C4-2B (cell line): ENCODE data around the gene COL28A1.
"Not testable (repeated sequence)": the region's sequence is repeated elsewhere in the genome, so short reads cannot be mapped to it uniquely, and the experiment has no call there.

ENCODE experiments used
- H3K27ac ChIP-seq: fragments of 450-650 bp; 2 replicates; pipeline ENCODE4 v1.5.1; 2017
- CTCF ChIP-seq: fragments of 450-650 bp; conservative IDR thresholded peaks from 2 replicates; pipeline ENCODE4 v1.5.1; 2017; ENCODE audit warnings: mild to moderate bottlenecking
- ZFX ChIP-seq: fragments of 450-650 bp; IDR thresholded peaks from 2 replicates; pipeline ENCODE4 v1.6.1; 2017

Gene COL28A1

DNA sequence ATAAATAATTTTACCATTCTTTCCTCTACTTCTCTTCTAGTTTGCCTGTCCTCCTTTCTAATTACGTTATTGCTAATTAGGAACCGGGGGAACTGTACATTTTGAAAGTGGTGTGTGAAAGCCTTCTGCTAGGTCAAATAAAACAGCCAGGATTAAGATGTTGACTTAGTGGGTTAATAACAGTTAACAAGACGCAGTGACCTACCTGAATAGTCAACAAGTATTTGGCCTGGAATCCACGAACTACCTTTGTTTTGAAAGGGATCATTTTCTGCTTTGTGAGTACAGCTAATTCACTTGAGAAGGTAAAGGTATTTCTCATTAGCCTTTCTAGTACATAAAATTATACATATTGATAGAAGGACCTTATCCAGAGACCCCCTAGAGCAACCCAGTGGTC lies 139.9 kb downstream of the COL28A1 start:
- H3K27ac ChIP-seq = no peak overlapping the region
- TF ChIP-seq ZFX = no peak
- no peak for TF ChIP-seq CTCF

DNA sequence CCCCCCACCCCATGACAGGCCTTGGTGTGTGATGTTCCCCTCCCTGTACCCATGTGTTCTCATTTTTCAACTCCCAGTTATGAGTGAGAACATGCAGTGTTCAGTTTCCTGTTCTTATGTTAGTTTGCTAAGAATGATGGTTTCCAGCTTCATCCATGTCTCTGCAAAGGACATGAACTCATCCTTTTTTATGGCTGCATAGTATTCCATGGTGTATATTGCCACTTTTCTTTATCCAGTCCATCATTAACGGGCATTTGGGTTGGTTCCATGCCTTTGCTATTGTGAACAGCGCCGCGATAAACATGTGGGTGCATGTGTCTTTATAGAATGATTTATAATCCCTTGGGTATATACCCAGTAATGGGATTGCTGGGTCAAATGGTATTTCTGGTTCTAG lies 147.5 kb downstream of the COL28A1 start:
- not testable (repeated sequence) for H3K27ac ChIP-seq

- TF ChIP-seq CTCF (no peak), ZFX (no peak)
- H3K27ac ChIP-seq = no peak overlapping the region
Measured at GRCh38 chr7:7385421-7385820, 150.3 kb downstream of the COL28A1 start.

DNA sequence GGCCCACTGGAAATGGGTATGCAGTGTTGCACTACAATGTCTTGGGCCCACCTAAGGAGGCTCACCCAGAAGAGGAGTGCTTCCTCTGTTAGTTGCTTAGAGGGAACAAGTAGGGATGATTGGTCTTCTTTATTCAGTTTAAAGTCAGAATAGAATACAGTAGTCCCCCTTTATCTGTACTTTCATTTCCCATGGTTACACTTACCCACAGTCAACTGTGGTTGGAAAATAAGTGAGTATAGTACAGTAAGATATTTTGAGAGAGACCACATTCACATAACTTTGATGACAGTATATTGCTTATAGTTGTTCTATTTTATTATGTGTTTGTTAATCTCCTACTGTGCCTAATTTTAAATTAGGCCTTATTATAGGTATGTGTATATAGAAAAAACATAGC lies 151.4 kb downstream of the COL28A1 start:
- TF ChIP-seq ZFX = no peak
- no peak for TF ChIP-seq CTCF
- H3K27ac ChIP-seq = no peak overlapping the region

GRCh38 chr7:7375538-7375937 lies 160.1 kb downstream of the COL28A1 start:
- no peak overlapping the region for H3K27ac ChIP-seq
- TF ChIP-seq CTCF = no peak

DNA sequence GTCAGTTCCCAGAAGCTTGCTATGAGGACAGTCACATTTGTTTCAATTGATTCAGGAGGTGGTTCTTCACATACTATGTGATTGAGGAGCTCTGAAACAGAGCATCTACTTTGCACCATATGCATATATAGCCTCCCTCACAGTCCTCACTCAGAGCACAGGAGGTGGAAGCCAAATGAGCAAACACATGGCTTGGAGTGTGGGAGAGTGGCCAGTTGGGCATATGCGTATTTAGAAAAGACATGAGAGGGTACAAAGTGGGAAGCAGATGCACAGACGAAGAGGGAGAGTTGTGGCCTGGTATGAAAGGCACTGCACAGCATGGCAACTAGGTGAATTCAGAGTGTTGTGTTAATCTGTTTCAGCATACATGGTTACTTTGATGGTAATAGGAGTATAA lies 165.6 kb downstream of the COL28A1 start:
- H3K27ac ChIP-seq = no peak overlapping the region
- TF ChIP-seq CTCF (no peak), ZFX (no peak)

DNA sequence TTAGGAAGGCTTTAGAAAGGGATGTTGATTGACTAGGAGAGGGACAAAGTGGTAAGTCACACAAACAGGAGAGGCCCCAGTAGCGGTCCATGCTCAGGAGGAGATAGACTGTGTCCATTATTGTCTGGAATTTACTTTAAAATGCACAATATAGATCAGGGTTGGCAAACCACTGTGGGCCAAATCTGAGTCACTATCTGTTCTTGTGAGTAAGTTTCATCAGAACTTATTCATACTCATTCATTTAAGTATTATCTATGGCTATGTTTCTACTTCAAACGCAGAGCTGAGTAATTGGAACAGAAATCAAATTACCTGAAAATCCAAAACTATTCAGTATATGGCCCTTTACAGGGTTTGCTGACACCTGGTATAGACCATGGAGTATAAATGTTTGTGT lies 166.5 kb downstream of the COL28A1 start:
- no peak for TF ChIP-seq ZFX
- no peak for TF ChIP-seq CTCF
- no peak overlapping the region for H3K27ac ChIP-seq

DNA sequence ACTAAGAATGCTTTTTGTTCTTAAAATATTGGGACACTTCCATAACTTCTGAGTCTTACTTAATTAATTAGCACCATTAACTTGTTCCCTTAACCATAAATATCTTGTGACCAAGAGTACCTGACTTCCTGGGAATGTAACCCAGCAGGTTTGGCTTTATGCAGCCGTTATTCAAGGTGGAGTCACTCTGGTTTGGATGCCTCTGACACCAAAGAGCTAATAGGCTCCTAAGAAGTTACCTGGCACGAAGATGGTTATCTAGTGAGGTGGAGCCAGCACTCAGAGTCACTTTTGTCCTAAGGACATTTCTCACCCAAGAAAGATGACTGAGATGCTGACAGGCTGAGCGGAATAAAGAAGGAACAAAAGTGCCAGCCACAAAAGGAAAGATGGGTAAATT lies 181.0 kb downstream of the COL28A1 start:
- no peak overlapping the region for H3K27ac ChIP-seq
- no peak for TF ChIP-seq CTCF
- no peak for TF ChIP-seq ZFX
